HEK293T (cell line): ENCODE results near the gene PSTPIP2.

Experiments
- CTBP1 ChIP-seq: fragments of 450-650 bp; IDR thresholded peaks from 2 replicates; pipeline ENCODE4 v1.6.1; 2016; ENCODE audit warnings: borderline replicate concordance
- FOXA1 ChIP-seq: fragments of 450-650 bp; IDR thresholded peaks from 2 replicates; pipeline ENCODE4 v1.6.1; 2016; ENCODE audit warnings: mild to moderate bottlenecking
- FOXK2 ChIP-seq: fragments of 450-650 bp; IDR thresholded peaks from 2 replicates; pipeline ENCODE4 v1.6.1; 2016; ENCODE audit warnings: mild to moderate bottlenecking
- FOXM1 ChIP-seq: fragments of 450-650 bp; IDR thresholded peaks from 2 replicates; pipeline ENCODE4 v1.6.1; 2017; ENCODE audit warnings: mild to moderate bottlenecking, borderline replicate concordance
- PKNOX1 ChIP-seq: fragments of 450-650 bp; IDR thresholded peaks from 2 replicates; pipeline ENCODE4 v1.6.1; 2016
- SP1 ChIP-seq: fragments of 450-650 bp; IDR thresholded peaks from 2 replicates; pipeline ENCODE4 v1.6.1; 2017
- SUZ12 ChIP-seq: fragments of 450-650 bp; IDR thresholded peaks from 2 replicates; pipeline ENCODE4 v1.6.1; 2016; ENCODE audit warnings: mild to moderate bottlenecking

- TF ChIP-seq SP1 (no peak), SUZ12 (no peak), FOXM1 (no peak), CTBP1 (no peak), FOXK2 (no peak), PKNOX1 (no peak), FOXA1 (no peak)
Observed at GRCh38 chr18:45935591-45936335, 136.3 kb downstream of the PSTPIP2 start.
